Cardiac fibroblast (primary cell): ENCODE measurements around the gene NLRC3.

Source experiments
- DNase-seq, 2 donors: peaks; one replicate each; pipeline versions ENCODE4 v3.0.0 to v3.0.0-alpha.2; 2010; ENCODE audit warnings: low read depth in 2 of 2
- H3K4me3 ChIP-seq, 2 donors: replicated peaks in 1 of 2; 1 replicate in 1 of 2; 2 replicates in 1 of 2; pipeline ENCODE4 v1.5.1; 2011; ENCODE audit warnings: low read depth in 2 of 2, low read length in 2 of 2, mild to moderate bottlenecking in 2 of 2, moderate library complexity in 1 of 2
- CTCF ChIP-seq: IDR thresholded peaks from one replicate; pipeline ENCODE4 v1.5.1; 2011; ENCODE audit warnings: low read depth, mild to moderate bottlenecking, low read length, inconsistent platforms

Gene NLRC3

GRCh38 chr16:3607634-3608033 is 30.4 kb upstream of the NLRC3 start:
- H3K4me3 ChIP-seq, result no peak overlapping the region
- no peak for DNase-seq
- TF ChIP-seq CTCF, result no peak

GRCh38 chr16:3607161-3607560 is 30.0 kb upstream of the NLRC3 start:
- no peak for DNase-seq
- H3K4me3 ChIP-seq, result no peak overlapping the region
- no peak for TF ChIP-seq CTCF

DNA sequence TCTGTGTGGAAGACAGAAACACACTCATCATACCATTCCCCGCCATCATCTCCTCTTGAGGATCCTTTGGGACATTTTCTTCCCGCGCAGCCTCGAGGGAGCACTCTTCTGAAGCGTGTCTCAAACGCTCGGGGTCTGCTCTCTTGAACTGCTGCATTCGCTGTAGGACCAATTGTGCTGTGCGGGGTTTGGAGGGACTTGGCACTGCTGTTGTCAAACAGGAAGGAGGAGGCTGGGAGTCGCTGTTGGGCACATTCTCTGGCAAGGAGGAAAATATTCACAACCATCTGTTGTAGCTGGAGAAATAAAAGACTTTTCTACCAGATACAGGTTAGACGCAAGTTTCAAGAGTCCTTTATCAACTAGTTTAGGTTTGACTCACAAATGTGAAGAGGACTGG is 29.2 kb upstream of the NLRC3 start:
- TF ChIP-seq CTCF, result no peak
- no peak for DNase-seq
- H3K4me3 ChIP-seq, result no peak overlapping the region

DNA sequence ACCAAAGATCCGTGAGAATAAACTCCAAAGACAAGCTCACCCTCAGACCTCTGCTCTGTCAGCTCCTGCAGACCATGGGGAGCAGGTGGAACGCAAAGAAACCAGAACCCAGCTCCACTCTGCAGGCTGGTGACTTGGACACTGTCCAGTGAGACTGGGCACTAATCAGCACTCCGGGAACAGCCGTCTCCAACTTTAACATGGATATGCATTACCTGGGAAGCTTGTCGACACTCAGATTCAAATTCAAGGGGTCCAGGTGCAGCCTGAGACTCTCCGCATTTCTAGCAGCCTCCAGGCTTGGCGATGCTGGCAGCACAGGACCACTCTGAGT is 25.1 kb upstream of the NLRC3 start:
- H3K4me3 ChIP-seq, result no peak overlapping the region
- DNase-seq, result no peak
- no peak for TF ChIP-seq CTCF

GRCh38 chr16:3601614-3602319 is 24.6 kb upstream of the NLRC3 start:
- no peak for TF ChIP-seq CTCF
- no peak overlapping the region for H3K4me3 ChIP-seq
- DNase-seq, result no peak

DNA sequence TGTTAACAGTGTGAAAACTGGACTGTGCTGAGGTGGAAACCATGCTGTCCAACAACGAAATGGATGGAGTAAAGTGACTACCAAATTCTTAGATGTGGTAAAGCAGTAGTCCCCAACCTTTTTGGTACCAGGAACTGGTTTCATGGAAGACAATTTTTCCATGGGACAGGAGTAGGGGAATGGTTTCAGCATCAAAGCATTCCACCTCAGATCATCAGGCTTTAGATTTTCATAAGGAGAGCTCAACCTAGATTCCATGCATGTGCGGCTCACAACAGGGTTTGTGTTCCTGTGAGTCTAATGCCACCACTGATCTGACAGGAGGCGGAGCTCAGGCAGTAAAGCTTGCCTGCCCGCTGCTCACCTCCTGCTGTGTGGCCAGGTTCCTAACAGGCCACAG is 22.7 kb upstream of the NLRC3 start:
- no peak for TF ChIP-seq CTCF
- H3K4me3 ChIP-seq, result no peak overlapping the region
- no peak for DNase-seq

GRCh38 chr16:3599121-3599520 is 21.9 kb upstream of the NLRC3 start:
- H3K4me3 ChIP-seq, result no peak overlapping the region
- no peak for TF ChIP-seq CTCF

More at GRCh38 chr16:3599121-3599520, 21.9 kb upstream of the NLRC3 start:
- DNase-seq, result no peak
